Gastrocnemius medialis (tissue), 4 donors: ENCODE data around the gene SGCA. TPM values are rescaled to one million over a fixed set of nuclear protein-coding genes. Genes with fewer than 3 reads are reported as not detected.

ENCODE experiments used
- ATAC-seq, 2 donors: fragments of 150-250 bp; one replicate each; pipeline ENCODE4 v1.9.1; 2016
- DNase-seq, 2 donors: peaks; one replicate each; pipeline ENCODE4 v3.0.0-alpha.2; 2019
- H3K27ac ChIP-seq, 4 donors: fragments of 200-600 bp; sonication (generic); 1 replicate in 1 of 4; 2 replicates in 3 of 4; pipeline ENCODE4 v1.5.1; 2016 to 2018; ENCODE audit warnings: mild to moderate bottlenecking in 2 of 4, moderate library complexity in 1 of 4
- H3K27me3 ChIP-seq, 3 donors: fragments of 200-600 bp; sonication (generic) in 2 of 3; 1 replicate in 1 of 3; 2 replicates in 2 of 3; pipeline versions ENCODE4 v1.5.1 to v1.6.0; 2016 to 2019; ENCODE audit warnings: mild to moderate bottlenecking in 1 of 3, moderate library complexity in 1 of 3
- H3K36me3 ChIP-seq, 2 donors: fragments of 200-600 bp; sonication (generic) in 1 of 2; one replicate each; pipeline ENCODE4 v1.5.1; 2017 to 2018
- H3K4me1 ChIP-seq, 2 donors: fragments of 200-600 bp; sonication (generic) in 1 of 2; one replicate each; pipeline ENCODE4 v1.5.1; 2016 to 2017; ENCODE audit warnings: mild to moderate bottlenecking in 2 of 2
- H3K4me3 ChIP-seq, 4 donors: fragments of 200-600 bp; sonication (generic) in 3 of 4; 1 replicate in 1 of 4; 2 replicates in 3 of 4; pipeline ENCODE4 v1.5.1; 2016 to 2019; ENCODE audit warnings: mild to moderate bottlenecking in 2 of 4
- H3K9me3 ChIP-seq, 3 donors: fragments of 200-600 bp; sonication (generic) in 2 of 3; 1 replicate in 1 of 3; 2 replicates in 2 of 3; pipeline ENCODE4 v1.5.1; 2016 to 2019
- CTCF ChIP-seq, 5 experiments: fragments of 450-650 bp in 3 of 5; fragments of 200-600 bp in 2 of 5; sonication (generic) in 2 of 5; IDR thresholded peaks in 4 of 5; conservative IDR thresholded peaks in 1 of 5; 1 replicate in 4 of 5; 2 replicates in 1 of 5; pipeline ENCODE4 v1.5.1; 2016 to 2019; ENCODE audit warnings: antibody characterized with exemption in 5 of 5, mild to moderate bottlenecking in 3 of 5, moderate library complexity in 3 of 5
- POLR2A ChIP-seq, 2 donors: fragments of 450-650 bp; IDR thresholded peaks; one replicate each; pipeline ENCODE4 v1.6.1; 2017; ENCODE audit warnings: antibody characterized with exemption in 2 of 2, mild to moderate bottlenecking in 2 of 2, moderate library complexity in 2 of 2
- in situ Hi-C, 4 donors: fragments of 200-750 bp; cut with MboI; loops; one replicate each; pipeline versions ENCODE4 v1.15.0 to v1.8.0; 2017; ENCODE audit warnings: low sequenced_read_pairs in 4 of 4
- intact Hi-C: fragments of 100-400 bp; cut with DNase I; formaldehyde crosslinking; loops from one replicate; pipeline ENCODE4 v1.15.1; 2023; ENCODE audit warnings: low total_unique reads
- total RNA-seq, 4 donors: library from RNA; depleted of rRNA; stranded (reverse); fragments of >200 nt; gene quantifications; one replicate each; pipeline versions ENCODE4 v1.1.0 to v1.2.3, GENCODE V29; 2016

SGCA gene
- total RNA-seq, 4 donors from 2014 or later, result 227 to 385 (median 292) TPM

GRCh38 chr17:50143461-50144176 is 22.2 kb upstream of the SGCA start:
- H3K4me1 ChIP-seq, result peaks cover 39 to 49% of the 10 kb centered on the region in 2 donors
- no peak for TF ChIP-seq POLR2A (IDR thresholded peaks at IDR 0.05)
- no peak for TF ChIP-seq CTCF (IDR thresholded peaks at IDR 0.05 in 4 of 5, conservative IDR thresholded peaks at IDR 0.05 in 1 of 5)
- in situ Hi-C loops (no loop called here), intact Hi-C loops (no loop called here)
- peaks cover 0 to 37% of the 10 kb centered on the region in 2 donors for H3K36me3 ChIP-seq
- no peak for ATAC-seq
- DNase-seq, result no peak
- no peak overlapping the region for H3K4me3 ChIP-seq
- no peaks in the 10 kb centered on the region for H3K27me3 ChIP-seq
- no peaks in the 10 kb centered on the region for H3K9me3 ChIP-seq
- peak overlapping the region in 1 of 4 donors; percentile 93 for H3K27ac ChIP-seq

GRCh38 chr17:50144355-50144754 is 21.4 kb upstream of the SGCA start:
- intact Hi-C loops, result no loop called here
- Histone ChIP-seq H3K36me3 (peaks cover 0 to 30% of the 10 kb centered on the region in 2 donors), H3K27me3 (no peaks in the 10 kb centered on the region), H3K9me3 (no peaks in the 10 kb centered on the region), H3K27ac (peak overlapping the region; percentile 85 to 93 (median 91)), H3K4me3 (no peak overlapping the region), H3K4me1 (peaks cover 46 to 49% of the 10 kb centered on the region in 2 donors)
- in situ Hi-C loops, result no loop called here
- DNase-seq, result no peak
- no peak for TF ChIP-seq CTCF (IDR thresholded peaks at IDR 0.05 in 4 of 5, conservative IDR thresholded peaks at IDR 0.05 in 1 of 5)
- no peak for TF ChIP-seq POLR2A (IDR thresholded peaks at IDR 0.05)
- ATAC-seq, result no peak

DNA sequence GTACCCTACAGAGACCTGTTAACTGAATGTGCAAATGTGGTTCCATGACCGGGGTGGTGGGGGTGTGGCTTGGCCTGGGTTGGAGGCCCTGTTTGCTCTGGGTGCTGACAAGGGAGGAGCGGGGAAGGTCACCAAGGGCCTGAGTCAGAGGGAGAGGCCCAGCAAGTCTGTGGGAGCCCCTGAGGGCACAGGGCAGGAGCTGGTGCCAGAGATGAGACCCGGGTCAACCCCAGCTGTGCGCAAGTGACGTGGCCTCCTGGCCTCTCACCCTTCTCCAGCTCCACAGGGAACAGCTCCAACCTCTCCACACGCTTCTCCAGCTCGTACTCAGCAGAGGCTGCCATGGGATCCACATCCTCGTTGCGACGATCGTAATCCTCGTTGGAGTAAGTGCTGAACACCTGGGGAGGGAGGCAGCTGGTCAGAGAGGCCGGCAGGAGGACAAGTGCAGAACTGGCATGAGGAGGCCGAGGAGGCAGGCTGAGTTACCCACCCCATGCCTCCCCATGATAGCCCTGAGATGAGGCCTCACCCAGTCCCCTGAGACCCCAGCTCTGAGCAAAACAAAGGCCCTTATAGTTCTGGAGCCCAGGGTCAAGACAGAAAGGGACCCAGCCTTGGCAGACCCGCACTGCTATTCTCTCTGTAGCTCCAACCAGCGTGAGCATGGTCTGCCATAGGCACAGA is 20.8 kb upstream of the SGCA start:
- intact Hi-C loops, result loop anchor here (5.0 kb wide), 1 partner anchor 33 kb away; no protein-coding TSS in a partner anchor
- H3K4me3 ChIP-seq, result no peak overlapping the region
- in situ Hi-C loops, result no loop called here
- no peak for ATAC-seq
- H3K9me3 ChIP-seq, result no peaks in the 10 kb centered on the region
- TF ChIP-seq CTCF (IDR thresholded peaks at IDR 0.05 in 4 of 5, conservative IDR thresholded peaks at IDR 0.05 in 1 of 5) (no peak), POLR2A (IDR thresholded peaks at IDR 0.05) (no peak)
- DNase-seq, result peak in 1 of 2 donors; percentile 48
- H3K4me1 ChIP-seq, result peaks cover 43 to 46% of the 10 kb centered on the region in 2 donors
- peak overlapping the region; percentile 85 to 93 (median 91) for H3K27ac ChIP-seq
- no peaks in the 10 kb centered on the region for H3K27me3 ChIP-seq
- peaks cover 0 to 26% of the 10 kb centered on the region in 2 donors for H3K36me3 ChIP-seq

DNA sequence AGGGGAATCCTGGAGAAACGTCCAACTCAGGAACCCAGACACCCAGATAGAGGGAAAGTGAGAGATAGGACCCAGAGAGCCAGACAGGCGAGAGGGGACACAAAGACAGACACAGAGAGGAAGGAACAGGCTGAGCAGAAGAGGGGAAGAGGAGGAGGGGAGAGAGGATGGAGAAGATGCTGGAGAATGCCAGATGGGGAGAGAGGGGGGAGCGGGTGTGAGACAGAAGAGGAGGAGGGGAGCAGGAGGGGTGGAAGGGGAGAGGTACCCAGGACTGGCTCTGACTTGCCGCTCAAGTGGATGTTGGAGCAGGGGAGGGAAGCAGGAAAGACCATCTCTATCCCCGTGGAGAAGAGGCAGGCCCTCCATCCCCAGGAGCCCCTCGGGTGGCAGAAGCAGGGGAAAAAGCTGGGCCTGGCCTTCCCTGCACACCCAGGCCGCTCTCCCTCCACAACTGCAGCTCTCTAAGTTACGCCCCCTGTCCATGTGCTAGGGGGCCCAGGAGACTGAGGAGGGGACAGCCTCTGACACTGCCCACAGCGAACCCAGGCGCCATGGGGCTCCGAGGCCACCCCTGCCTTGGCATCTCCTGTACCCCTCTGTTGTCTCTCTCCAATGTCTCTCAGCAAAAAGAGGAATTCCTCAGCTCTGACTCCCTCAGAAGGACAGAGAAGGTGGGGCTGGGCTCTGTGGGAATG is 20.1 kb upstream of the SGCA start:
- peak overlapping the region; percentile 85 to 93 (median 91) for H3K27ac ChIP-seq
- H3K4me3 ChIP-seq, result no peak overlapping the region
- in situ Hi-C loops (no loop called here), intact Hi-C loops (loop anchor here (5.0 kb wide), 1 partner anchor 33 kb away; no protein-coding TSS in a partner anchor)
- H3K4me1 ChIP-seq, result peaks cover 39 to 42% of the 10 kb centered on the region in 2 donors
- ATAC-seq, result no peak
- peaks cover 0 to 21% of the 10 kb centered on the region in 2 donors for H3K36me3 ChIP-seq
- no peak for TF ChIP-seq CTCF (IDR thresholded peaks at IDR 0.05 in 4 of 5, conservative IDR thresholded peaks at IDR 0.05 in 1 of 5)
- no peaks in the 10 kb centered on the region for H3K27me3 ChIP-seq
- H3K9me3 ChIP-seq, result no peaks in the 10 kb centered on the region
- DNase-seq, result no peak
